GM20431 (cell line): ENCODE measurements around the gene FBXW5.

Experiments used
- in situ Hi-C: fragments of 300-500 bp; cut with MseI, MboI; formaldehyde crosslinking; loops from one replicate; pipeline ENCODE4 v1.15.0; 2020; ENCODE audit warnings: low sequenced_read_pairs; ENCODE audit not compliant: unreplicated experiment

FBXW5 gene

DNA sequence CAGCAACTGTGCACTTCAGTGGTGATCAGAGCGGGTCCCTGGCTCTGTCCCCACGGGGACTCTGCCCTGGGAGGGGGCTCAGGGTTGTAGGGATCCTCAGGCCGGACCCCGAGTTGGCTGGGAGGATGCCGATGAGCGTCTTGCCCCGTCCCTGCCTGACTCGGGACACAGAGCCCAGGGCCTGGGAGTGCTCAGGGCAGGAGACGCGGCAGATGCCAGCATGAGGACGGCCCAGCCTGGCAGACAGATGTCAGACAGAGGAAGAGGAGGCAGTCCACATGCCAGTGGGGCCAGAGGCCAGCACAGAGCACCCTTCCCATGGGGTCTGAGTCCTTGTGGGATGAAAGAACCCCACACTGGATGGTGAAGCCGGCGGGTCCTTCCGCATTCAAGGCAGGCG lies 18.8 kb upstream of the FBXW5 start:
- in situ Hi-C loops: no loop called here

DNA sequence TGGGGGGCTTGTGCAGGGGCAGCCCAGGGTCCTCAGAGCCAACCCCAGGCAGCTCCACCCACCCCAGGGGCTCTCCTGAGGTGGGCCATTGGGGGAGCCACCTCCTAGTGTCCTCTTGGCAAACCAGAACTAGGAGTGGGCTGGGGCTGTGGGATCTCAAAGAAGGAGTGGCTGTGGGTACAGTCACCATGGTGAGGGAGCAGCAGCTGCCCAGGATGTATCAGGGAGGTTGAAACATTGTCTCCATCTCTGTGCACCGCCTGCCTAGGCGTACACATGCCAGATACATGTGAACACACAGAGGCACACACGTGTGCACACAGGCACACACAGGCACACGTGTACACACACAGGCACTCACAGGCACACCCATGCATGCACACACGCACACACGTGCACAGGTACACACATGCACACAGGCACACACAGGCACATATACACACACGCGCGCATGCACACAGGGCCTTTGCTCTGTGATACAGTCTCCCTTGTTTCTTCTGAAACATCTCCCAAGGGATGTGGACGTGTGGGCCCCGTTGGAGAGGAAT lies 18.2 kb upstream of the FBXW5 start:
- in situ Hi-C loops: no loop called here

DNA sequence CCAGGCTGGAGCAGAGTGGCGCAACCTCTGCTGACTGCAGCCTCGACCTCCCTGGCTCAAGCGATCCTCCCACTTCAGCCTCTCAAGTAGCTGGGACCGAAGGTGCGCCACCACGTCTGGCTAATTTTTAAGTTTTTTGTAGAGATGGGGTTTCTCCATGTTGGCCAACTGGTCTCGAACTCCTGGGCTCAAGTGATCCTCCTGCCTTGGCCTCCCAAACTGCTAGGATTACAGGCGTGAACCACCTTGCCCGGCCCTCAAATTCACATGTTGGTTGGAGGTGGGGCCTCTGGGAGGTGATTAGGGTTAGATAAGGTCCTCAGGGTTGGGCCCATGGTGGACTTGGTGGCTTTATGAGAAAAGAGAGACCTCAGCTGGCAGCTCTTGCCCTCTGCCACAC lies 17.6 kb upstream of the FBXW5 start:
- in situ Hi-C loops: no loop called here

DNA sequence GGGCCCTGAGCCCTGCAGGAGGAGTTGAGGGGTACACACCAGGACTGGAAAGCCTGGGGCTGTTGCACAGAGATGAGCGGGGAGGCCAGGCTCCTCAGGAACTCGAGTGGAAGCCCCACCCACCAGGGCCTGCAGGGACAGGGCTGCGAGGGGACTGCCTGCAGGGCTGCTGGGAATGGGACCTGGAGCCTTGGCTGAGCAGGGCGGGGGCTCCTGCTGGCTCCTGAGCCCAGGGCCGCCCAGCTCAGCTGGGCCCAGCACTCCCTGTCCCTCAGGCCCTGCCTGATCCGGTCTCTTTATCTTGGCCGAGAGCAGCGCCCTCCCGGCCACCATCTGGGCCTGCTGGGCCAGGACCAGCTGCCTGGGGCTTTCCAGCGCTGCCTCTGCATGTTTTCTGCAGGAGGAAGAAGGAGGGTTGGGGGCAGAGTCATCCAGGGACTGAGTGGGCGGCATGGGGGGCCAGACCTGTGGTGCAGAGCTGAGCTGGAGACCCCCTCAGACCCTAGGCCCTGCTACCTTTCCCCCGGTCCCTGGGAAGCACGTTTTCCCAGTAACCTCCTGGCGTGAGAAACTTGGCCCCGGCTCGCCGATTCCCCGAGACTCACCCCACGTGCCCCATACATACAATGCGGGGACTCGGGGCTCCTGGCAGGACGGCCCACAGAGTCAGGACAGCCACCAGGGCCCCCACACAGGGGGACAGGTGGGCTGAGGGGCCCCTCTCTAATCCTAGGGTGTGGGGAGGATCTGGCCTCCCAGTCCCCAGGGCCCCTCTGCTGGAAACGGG lies 16.9 kb upstream of the FBXW5 start:
- in situ Hi-C loops: no loop called here

GRCh38 chr9:136960938-136961275 lies 16.4 kb upstream of the FBXW5 start:
- in situ Hi-C loops: no loop called here

GRCh38 chr9:136960212-136960937 lies 15.8 kb upstream of the FBXW5 start:
- in situ Hi-C loops: no loop called here

DNA sequence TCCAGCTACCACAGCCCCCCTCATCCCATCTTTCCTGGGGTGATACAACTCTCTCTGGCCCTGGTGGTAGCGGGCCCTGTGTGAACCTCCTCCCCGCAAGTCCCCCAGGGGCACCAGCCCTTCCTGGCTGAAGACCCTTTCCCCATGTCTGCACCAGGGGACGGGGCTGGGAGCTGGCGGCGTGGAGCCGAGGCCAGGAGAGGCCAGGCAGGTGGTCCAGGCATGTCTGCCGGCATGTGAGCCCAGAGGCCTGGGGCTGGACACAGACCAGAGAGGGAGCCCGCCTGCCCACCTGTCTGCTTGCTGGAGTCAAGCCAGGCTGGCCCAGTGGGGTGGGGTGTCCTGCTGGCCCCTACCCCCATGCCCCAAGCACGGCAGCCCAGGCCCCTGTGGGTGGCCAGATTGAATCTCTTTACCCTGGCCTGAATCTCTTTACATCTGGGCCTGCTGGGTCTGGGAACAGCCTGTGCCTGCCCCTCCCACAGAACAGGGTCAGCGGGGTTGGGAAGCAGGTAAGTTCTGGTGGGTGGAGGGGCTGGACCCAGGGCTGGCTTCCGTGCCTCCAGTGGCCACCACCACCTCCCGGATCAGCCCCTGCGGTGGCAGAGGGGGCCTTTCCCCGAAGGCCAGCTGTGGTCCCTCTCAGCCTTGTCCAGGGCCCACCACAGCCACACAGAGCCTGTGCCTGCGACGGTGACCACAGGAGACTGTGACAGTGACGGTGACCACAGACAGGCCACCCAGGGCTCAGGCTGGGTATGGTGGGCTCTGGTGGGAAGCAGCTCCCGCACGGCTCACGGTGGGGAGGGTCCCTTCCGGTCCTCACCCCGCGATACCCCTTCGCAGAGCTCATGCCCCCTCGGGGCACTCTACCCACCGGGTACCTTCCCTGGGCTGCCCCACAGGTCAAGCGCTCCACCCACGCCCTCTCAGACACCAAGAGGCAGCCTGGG lies 14.6 kb upstream of the FBXW5 start:
- in situ Hi-C loops: no loop called here

- in situ Hi-C loops: no loop called here
These were observed 13.9 kb upstream of the FBXW5 start for GRCh38 chr9:136958473-136958872.

GRCh38 chr9:136957901-136958300 lies 13.4 kb upstream of the FBXW5 start:
- in situ Hi-C loops: no loop called here

GRCh38 chr9:136957461-136957860 lies 12.9 kb upstream of the FBXW5 start:
- in situ Hi-C loops: no loop called here

DNA sequence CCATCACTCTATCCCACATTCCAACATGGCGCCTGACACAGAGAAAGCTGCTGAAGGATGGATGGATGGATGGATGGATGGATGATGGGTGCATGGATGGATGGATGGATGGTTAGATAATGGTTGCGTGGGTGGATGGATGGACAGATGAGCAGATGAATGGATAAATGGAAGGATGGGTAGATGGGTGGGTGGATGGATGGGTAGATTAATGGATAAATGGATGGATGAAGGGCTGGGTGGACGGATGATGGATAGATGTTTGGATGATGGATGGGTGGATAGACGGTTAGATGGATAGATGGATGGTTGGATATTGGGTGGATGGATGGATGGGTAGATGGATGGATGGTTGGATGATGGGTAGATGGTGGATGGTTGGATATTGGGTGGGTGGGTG lies 12.1 kb upstream of the FBXW5 start:
- in situ Hi-C loops: no loop called here

- in situ Hi-C loops: no loop called here
These were observed 11.4 kb upstream of the FBXW5 start for GRCh38 chr9:136955943-136956335.

GRCh38 chr9:136955202-136955942 lies 10.8 kb upstream of the FBXW5 start:
- in situ Hi-C loops: no loop called here

DNA sequence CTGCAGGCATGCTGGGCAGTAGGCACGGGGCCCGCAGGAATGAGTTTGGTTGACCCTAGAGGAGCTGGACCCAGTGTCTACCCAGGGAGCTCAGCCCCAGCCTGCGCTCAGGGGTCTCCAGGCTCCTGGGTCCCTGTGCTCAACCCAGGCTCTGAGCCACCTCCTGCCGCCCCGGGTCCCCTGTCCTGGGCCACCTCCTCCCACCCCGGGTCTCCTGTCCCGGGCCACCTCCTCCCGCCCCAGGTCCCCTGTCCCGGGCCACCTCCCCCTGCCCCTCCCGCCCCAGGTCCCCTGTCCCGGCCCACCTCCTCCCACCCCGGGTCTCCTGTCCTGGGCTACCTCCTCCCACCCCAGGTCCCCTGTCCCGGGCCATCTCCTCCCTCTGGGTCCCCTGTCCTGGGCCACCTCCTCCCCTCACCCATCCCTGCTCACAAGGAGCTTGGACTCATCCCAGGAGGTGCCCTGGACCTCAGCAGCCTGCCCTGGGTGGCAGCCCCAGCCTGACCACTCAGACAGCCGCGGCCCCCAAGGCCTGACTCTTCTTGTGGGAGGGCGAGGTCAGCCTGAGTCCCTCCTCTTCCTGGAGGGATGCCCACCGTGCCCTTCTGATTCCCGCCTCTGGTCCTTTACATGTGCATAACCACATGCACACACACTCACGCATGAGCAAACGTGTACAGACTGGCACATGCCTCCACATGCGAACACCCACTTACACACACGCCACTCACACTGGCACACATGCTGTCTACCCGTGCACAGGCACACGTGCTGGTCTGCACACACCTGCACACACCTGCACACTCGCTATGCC lies 9.9 kb upstream of the FBXW5 start:
- in situ Hi-C loops: no loop called here

DNA sequence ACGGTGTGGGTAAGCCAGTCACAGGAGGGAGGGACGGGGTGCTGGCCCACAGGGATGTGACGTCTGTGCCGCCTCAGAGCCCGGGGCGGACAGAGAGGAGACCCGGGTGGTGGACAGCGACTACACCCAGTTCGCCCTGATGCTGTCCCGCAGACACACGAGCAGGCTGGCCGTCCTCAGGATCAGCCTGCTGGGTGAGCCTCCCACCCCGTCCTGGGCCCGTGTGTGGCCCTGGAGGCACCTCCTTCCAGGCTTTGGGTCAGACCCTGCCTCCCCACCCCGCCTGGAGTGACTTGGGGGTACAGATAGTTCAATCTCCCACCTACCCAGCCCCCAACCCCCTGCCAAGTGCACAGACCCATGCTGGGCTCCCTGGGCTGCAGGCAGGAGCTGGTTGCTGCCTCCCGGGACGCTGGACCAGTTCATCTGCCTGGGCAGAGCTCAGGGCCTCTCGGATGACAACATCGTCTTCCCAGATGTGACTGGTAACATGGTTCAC lies 9.3 kb upstream of the FBXW5 start:
- in situ Hi-C loops: no loop called here

DNA sequence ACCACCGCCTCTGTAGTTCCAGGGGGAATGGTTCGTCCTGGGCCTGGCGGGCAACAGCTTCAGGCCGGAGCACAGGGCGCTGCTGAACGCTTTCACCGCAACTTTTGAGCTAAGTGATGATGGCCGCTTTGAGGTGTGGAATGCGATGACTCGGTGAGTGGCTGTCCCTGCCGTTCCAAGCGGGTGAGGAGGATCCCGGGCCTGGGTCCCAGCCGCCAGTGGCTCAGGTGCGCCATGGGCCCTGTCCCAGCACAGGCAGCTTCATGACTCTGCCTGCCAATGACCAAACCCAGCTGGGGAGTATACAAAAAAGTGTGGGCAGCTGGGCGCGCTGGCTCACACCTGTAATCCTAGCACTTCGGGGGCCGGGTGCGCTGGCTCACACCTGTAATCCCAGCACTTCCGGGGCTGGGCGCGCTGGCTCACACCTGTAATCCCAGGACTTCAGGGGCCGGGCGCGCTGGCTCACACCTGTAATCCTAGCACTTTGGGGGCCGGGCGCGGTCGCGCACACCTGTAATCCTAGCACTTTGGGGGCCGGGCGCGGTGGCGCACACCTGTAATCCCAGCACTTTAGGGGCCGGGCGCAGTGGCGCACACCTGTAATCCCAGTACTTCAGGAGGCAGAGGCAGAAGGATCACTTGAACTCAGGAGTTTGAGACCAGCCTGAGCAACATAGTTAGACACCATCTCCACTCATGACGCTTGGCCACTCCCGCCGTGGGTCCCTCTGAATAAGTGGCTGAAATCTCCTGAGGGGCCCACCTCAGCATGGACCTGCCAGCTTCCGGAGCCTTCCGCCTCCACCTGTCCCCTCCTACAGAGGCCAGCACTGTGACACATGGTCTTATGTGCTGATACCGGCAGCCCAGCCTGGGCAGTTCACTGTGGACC lies 8.6 kb upstream of the FBXW5 start:
- in situ Hi-C loops: no loop called here

DNA sequence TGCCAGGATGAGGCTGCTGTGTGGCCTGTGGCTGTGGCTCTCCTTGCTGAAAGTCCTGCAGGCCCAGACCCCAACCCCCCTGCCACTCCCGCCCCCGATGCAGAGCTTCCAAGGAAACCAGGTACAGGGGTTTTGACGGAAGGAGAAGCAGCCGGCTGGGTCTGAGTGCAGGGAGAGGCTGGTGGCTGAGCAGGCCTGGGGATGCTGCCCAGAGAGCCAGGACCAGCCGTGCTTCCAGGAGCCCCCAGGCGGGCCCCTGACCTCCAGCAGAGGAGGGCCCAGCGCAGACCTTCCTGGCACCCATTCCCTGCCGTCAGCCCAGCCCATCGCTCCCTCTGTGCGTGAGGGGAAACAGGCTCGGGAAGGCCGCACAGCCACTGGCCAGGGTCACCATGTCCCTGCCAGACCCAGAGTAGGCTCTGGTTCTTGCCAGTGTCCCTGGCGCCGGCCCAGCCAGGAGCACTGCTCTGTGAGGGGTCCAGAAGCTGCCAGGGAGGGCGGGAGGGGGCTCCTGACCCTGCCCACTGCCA lies 7.8 kb upstream of the FBXW5 start:
- in situ Hi-C loops: no loop called here
